Stimulated activated CD8-positive, alpha-beta memory T cell treated with anti-CD3 and anti-CD28 coated beads, Interleukin-4, amount 100 ng/mL, for 1 hour (primary cell): ENCODE measurements around the gene BHLHE40.
A peak's percentile ranks its signal among the peaks of the same experiment; 100 is the strongest.

Source experiments
- DNase-seq, 2 donors: peaks; one replicate each; pipeline ENCODE4 v3.0.0-alpha.2; 2020; ENCODE audit warnings: low read depth in 2 of 2, low spot score in 1 of 2

BHLHE40 gene

DNA sequence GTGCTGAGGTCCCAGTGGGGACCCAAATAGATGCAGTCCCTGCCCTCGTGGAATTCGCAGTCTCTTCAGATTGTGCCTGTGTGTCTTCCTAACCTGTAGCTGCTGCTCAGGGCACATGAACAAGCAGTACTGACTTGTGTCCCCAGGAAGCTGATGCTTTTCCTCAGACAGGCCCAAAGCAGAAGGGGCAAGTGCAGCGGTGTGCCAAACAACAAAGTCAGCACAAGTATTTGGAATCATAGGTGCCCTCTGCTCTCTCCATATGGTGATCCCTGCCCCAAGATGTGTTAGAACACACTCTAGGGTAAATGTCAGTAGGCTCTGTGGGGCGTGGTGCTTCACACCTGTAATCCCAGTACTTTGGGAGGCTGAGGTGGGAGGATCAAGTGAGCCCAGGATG lies 21.9 kb downstream of the BHLHE40 start:
- no peak for DNase-seq

DNA sequence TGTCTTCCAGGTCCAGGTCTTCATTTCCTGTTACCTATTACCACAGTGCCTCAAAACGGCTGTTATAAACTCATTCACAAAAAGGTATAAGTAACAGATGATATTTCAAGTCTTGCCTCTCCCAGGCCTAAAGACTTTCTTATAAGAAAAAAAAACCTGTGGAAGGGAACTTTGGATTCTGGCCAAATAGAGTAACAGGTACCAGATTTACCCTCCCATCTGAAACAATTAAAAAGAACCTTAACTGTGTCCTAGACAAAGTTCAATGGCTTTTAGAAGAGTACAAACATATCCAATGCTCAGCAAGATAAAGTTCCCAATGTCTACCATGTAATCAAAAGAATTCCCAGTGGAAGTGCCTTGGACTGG lies 22.6 kb downstream of the BHLHE40 start:
- no peak for DNase-seq

- no peak for DNase-seq
Observed at GRCh38 chr3:5002174-5002870, 23.1 kb downstream of the BHLHE40 start.

- DNase-seq, result no peak
Observed at GRCh38 chr3:5002871-5003247, 23.6 kb downstream of the BHLHE40 start.

GRCh38 chr3:5004319-5005152 lies 25.3 kb downstream of the BHLHE40 start:
- DNase-seq, result no peak

GRCh38 chr3:5005367-5005766 lies 26.1 kb downstream of the BHLHE40 start:
- DNase-seq, result no peak

DNA sequence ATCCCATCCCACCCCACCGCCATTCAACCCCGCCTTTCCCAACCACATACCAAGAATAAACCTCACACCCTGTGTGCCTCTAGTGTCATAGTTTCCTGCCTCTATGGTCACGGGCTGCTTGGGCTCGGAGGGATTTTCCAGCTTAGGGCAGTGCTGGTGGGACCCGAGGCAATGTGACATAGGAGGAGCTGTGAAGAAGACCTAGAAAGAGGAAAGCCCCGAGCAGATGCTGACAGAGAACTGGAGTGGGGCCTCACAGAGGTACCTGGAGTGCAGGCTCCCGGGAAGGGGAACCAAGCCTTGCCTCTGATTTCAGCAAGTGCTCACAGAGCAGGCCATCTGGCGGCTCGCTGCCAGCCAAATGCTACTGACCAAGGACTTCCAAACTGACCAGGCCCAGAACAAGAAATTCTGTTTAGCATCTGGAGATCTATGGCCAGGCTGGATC lies 27.5 kb downstream of the BHLHE40 start:
- peak in 1 of 2 donors; percentile 46 for DNase-seq

DNA sequence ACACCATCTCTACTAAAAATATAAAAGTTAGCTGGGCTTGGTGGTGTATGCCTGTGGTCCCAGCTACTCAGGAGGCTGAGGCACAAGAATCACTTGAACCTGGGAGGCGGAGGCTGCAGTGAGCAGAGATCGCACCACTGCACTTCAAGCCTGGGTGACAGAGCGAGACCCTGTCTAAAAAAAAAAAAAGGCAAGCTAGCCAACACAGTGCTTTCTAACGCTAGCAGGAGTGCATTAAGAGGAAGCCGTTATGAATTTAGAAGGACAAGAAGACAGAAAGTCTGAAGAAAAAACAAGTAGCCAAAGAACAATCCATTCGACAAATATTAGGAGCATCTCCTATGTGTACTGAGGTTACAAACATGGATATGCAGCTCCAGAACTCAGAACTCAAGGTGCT lies 28.6 kb downstream of the BHLHE40 start:
- no peak for DNase-seq

GRCh38 chr3:5009506-5010109 lies 30.4 kb downstream of the BHLHE40 start:
- DNase-seq, result no peak

- DNase-seq, result no peak
Observed at GRCh38 chr3:5010140-5010539, 30.9 kb downstream of the BHLHE40 start.

DNA sequence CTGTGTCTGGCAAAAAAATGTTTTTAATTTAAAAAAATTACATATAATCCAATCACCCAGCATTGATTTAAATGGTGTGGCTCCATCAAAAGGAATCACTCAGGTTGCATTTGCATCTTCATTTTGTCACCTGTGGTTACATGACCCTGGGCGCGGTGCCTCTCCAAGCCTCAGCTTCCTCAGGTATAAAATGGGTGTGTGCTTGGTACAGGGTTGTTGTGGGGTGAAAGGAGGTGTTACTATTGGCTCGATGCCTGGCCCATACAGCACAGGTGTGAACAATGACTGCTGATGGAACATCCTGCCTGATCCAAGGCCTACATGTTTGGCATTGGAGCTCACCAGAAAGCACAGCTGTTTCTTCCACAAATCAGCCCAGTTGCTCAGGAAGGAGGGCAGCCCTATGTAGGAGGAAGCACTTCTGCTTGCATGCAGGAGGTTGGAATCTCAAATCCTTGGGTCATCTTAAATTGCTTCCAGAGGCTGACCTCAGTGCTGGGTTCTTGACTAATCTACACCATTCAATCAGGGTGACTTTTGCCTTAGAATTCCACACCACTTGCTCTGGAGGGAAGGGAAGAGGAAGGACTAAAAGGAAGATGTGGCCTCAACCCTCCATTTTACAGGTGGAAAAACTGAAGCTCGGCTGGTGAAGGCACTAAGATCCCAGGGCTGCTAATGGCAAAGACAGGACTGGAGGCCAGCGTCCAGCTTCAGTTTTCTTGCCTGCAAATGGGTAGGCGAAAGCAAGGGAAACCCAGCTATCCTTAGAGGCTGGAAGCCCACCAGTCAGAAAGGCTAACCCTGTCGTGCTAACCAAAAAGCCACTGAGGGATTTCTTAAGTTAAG lies 31.7 kb downstream of the BHLHE40 start:
- DNase-seq, result no peak

DNA sequence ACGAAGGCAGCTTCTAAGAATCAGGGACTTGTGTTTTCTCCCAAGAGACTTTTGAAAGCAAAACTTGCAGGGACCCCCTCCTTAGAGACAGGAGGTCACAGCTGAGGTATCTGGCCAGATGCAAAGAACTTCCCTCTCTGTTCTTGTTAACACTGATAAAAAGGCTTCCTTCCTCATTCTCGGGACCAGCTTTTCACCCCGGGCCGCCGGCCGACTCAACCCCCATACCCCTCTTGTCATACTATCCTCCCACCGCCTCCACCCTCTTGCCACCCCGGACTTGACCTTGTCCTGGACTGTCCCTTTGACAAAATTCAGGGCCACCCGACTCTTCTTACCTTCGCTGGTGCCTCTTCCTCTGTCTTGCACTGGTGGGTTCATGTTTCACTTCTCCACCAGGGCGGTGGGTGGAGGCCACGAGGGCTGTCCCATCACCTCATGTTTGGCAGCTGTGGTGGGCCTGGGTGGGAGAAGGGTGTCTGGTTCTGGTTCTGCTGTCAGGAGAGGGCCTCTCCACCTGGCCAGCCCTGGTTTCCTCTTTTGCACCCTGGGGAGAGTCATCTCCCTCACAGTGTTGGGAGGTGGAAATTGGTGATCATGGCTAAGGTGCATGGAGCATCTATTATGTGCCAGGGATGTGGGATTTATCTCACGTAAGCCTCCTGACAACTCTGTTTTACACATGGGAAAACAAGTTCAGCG lies 32.5 kb downstream of the BHLHE40 start:
- DNase-seq, result no peak

DNA sequence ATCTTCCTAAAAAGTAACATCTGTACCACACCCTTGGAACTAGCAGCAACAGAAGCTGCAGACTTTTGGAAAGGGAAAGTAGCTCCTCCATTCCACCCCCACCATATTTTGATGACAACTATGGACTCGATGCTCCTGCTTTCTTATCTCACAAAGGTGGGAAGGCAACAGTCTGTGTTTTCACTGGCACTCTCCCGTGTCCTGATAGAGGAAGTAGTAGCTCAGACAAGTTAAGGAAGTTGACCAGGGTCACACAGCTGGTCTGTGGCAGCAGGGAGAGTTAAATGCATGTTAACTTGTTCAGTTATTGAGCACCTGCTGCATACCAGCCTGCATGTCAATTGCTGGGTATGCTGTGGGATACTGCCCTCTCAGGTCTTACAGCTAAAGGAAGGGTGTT lies 33.1 kb downstream of the BHLHE40 start:
- no peak for DNase-seq

DNA sequence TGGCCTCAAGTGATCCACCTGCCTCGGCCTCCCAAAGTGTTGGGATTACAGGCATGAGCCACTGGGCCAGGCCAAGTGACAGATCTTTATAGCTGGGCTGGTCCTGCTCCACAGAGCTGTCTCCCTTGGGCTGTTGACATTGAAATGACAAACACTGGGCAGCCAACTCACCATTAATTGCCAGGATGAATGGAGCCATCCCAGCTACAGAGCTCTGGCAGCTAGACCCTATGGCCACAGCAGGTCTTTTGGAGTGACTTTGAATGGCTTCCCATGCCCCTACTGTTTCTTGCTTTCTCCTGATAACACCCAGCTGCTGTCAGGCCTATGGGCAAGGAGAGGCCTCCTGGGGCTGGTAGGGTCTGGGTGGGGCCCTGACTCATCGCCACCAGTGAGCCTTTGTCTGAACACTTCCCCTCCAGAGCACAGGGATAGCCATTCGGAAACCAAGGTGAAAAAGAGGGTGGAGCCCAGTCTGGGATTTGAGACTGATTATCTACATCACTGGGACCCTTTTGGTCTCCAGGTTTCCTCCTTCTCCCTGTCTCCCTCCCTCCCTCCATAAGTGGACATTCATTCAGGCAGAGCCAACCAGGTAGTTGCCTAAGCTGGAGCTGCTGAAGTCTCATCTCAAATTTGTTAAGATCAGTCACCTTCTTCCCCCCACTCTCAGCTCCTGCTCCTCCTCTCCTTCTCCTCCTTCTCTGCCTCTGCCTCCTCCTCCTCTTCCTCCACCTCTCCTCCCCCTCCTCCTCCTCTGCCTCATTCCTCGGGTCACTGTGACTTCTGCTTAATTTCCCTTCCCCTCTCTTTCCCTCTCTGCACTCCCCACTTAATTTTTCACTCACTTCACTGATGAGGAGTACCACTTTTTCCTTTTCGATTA lies 34.0 kb downstream of the BHLHE40 start:
- no peak for DNase-seq

DNA sequence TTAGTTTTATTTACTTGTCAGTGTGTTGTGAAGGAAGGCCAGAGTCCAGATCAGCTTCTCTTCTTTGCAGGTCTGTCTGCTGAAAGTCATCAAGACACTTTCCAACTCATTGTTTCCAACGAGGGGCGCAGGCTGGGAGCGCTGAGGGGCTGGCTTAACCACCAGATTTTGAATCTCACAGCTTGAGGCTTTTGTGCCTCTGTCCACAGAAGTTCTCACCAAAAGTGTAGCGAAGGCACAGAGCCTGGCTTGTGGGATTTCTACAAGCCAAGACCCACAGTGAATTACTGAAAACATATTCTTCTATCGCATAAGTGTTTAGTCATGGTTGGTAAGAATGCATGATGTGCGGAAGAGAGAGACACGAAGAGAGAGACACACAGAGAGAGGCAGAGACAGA lies 35.2 kb downstream of the BHLHE40 start:
- DNase-seq, result no peak

DNA sequence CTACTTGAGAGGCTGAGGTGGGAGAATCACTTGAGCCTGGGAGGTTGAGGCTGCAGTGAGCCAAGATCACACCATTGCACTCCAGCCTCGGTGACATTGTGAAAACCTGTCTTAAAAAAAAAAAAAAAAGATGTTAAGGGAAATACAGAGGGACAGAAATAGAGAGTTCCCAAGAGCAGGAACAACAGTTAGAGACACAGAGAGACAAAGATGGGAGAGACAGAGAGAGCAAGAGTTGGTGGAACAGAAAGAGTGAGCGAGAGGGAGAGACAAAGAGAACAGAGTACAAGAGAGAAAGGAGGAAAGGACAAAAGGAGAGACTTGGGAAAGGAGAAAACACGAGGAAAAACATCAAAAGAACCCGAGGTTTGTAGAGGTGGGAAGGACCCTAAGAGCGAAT lies 35.8 kb downstream of the BHLHE40 start:
- no peak for DNase-seq

- no peak for DNase-seq
Observed at GRCh38 chr3:5016211-5017161, 37.2 kb downstream of the BHLHE40 start.

DNA sequence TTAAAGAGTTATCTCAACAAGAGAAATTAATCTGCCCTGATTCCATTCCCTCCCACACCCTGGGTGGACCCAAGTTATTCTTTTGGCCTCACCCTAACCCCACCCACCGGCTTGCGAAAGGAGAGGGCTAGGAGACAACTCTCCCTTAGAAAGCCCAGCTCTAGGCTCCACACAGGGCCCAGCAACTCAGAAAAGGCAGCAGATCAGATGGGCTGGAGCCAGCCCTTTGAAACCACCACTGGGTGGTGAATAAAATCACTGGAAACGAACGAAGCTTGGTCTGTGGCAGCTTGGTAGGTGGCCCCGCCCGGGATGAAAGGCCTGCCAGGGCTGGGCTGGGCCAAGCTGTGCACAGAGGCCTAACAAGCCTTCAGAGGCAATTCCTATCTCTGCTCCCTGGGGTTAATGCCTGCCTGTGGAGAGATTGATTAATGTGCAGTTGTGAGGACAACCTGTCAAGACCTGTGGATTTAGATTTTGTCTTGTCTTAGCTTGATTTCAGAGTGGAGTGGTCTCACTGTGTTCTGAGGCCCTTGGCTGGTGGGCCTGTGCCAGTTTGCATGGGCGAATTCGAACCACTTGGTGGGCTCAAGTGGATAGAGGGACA lies 38.8 kb downstream of the BHLHE40 start:
- DNase-seq, result no peak
